GM18867 (cell line): ENCODE results near the gene ZCCHC9.
"Not testable (repeated sequence)": the region's sequence is repeated elsewhere in the genome, so short reads cannot be mapped to it uniquely, and the experiment has no call there.

Experiments
- ATAC-seq: cut with Tn5 transposase; IDR thresholded peaks from one replicate; pipeline ENCODE4 v1.9.1; 2021; ENCODE audit warnings: mild to moderate bottlenecking, moderate library complexity; ENCODE audit not compliant: unreplicated experiment

The ZCCHC9 gene

DNA sequence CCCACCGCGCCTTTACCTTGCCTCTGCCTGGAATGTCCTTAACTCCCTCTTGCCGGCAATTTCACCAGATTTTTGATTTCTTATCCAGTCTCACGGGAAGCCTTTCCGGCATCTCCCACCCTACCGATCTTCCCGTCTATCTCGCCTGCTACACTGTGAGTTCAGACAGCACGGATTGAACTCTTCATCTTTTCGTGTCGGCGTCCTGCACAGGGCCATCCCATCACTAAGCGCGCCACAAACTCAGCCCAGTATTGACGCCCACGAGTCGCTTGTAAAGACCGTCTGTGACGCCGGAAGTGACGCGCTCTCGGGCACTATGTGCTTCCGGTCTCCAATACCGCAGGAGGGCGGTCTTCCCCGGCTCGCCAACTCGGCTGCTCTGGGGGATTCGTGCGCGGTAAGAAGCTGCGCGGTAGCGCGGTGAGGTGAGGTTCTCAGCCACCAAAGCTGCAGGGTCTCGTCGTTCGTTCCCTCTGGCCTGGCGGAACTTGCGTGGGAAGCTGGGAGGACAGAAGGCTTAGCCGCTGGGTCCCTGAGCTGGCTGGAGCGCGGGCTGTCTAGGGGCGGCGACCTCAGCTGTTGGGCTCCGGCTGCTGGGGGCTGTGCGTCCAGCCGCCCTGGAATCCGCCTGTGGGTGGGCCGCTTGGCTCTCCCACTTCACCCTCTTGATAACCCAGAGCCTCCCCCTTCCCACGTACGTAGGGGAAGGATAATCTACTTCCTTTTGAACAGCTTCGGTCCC lies at the start of gene ZCCHC9:
TSS of gene ZCCHC9 (plus strand) at position 317 of the 745 bp plus-strand sequence. CDS start 3,171 bp downstream, outside the sequence.
- peak; percentile 98 for ATAC-seq

GRCh38 chr5:81251922-81252321 lies 49.5 kb upstream of the ZCCHC9 start:
- ATAC-seq = no peak

DNA sequence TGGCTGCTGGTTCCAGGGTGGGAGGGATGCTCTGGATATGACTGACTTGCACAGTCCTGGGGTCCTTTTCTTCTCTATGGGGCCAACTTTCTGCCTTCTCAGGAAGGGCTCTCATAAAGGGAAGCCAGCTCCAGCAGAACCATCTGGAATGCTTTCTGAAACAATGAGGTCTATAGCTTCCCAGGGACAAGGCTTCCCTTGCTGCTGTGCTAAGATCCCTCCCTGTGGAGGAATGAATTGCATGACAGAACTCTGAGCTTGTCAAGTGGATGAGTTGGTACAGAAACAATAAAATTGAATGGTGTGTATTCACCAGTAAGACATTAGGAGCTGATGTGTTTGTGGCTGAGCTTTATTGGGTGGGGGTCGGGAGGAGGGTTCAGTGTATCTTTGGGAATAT lies 48.5 kb upstream of the ZCCHC9 start:
- no peak for ATAC-seq

- no peak for ATAC-seq
Measured at GRCh38 chr5:81253875-81254274, 47.5 kb upstream of the ZCCHC9 start.

DNA sequence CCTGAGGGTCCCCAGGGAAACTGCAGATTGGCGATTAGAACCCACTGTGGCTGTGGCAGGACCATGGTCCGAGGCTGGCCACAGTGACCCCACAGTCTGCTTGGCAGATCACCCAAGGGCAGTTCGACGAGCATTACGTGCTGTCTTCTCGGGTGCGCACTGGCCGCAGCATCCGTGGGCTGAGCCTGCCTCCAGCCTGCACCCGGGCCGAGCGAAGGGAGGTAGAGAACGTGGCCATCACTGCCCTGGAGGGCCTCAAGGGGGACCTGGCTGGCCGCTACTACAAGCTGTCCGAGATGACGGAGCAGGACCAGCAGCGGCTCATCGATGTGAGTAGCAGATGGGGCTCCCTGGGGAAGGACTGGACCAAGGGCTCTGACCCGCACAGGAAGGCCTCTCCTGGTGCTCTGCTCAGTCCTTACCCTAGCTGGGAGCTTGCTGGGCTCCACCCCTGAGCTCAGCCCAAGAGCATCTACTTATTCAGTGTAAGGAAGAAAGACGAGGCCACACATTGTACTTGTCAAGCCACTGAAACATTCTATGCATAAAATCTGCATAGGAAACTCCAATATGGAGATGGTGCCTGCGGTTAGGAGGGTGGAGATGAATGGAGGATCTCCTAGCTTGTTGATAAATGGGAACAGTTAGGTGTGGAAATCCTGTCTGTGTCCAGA lies 46.4 kb upstream of the ZCCHC9 start:
- ATAC-seq = no peak

DNA sequence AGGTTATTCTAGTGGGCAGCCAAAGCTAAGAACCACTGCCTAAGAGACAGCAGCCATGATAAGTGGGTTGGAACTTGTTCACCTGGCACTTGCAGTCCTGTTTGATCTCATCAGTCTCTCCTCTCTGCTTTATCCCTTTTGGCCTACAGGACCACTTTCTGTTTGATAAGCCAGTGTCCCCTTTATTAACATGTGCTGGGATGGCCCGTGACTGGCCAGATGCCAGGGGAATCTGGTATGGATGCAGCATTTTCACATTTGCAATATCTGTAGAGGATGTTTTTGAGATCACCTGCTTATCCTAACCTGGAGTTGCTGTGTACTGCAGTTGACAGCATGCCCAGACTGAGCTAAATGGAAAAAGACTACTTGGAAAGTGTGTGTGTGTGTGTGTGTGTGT lies 44.6 kb upstream of the ZCCHC9 start:
- no peak for ATAC-seq

DNA sequence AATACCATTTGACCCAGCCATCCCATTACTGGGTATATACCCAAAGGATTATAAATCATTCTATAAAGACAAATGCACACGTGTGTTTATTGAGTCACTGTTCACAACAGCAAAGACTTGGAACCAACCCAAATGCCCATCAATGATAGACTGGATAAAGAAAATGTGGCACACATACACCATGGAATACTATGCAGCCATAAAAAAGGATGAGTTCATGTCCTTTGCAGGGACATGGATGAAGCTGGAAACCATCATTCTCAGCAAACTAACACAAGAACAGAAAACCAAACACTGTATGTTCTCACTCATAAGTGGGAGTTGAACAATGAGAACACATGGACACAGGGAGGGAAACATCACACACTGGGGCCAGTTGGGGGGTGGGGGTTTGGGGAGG lies 38.6 kb upstream of the ZCCHC9 start:
- not testable (repeated sequence) for ATAC-seq

- no peak for ATAC-seq
Measured at GRCh38 chr5:81265101-81265500, 36.3 kb upstream of the ZCCHC9 start.

- ATAC-seq = no peak
Measured at GRCh38 chr5:81268521-81269196, 32.7 kb upstream of the ZCCHC9 start.

- no peak for ATAC-seq
Measured at GRCh38 chr5:81269751-81270393, 31.5 kb upstream of the ZCCHC9 start.

- not testable (repeated sequence) for ATAC-seq
Measured at GRCh38 chr5:81270394-81271027, 30.9 kb upstream of the ZCCHC9 start.

DNA sequence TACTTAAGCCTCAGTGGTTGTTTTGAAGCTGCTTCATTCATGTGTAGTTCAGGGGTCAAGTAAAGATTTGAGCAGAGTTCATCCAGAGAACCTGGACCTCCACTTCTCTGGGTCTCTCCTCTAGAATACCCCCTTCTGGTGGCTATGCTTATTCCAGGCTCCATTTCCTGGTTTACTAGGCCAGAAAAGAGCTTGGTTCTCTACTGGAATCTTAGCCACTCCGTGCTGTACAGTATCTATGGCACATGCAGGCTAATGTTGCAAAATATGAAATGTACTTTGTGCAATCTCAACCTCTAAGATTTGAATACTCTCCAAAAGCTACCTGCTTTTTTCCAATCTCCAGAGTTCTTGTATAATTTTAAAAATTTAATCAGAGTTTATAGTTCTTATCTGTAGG lies 17.4 kb upstream of the ZCCHC9 start:
- ATAC-seq = no peak

- ATAC-seq = peak; percentile 35
Measured at GRCh38 chr5:81286059-81286617, 15.2 kb upstream of the ZCCHC9 start.

- peak; percentile 69 for ATAC-seq
Measured at GRCh38 chr5:81288021-81288433, 13.4 kb upstream of the ZCCHC9 start.

DNA sequence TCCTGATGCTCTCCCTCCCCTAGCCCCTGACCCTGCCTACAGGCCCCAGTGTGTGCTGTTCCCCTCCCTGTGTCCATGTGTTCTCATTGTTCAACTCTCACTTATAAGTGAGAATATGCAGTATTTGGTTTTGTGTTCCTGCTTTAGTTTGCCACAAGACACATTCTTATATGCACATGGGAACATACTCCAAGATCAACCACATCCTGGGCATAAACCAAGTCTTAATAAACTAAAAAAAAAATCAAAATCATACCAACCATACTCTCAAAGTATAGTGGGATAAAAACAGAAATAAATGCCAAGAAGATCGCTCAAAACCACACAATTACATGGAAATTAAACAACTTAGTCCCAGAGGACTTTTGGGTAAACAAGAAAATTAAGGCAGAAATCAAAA lies 11.2 kb upstream of the ZCCHC9 start:
- no peak for ATAC-seq

- no peak for ATAC-seq
Measured at GRCh38 chr5:81292130-81292529, 9.3 kb upstream of the ZCCHC9 start.

DNA sequence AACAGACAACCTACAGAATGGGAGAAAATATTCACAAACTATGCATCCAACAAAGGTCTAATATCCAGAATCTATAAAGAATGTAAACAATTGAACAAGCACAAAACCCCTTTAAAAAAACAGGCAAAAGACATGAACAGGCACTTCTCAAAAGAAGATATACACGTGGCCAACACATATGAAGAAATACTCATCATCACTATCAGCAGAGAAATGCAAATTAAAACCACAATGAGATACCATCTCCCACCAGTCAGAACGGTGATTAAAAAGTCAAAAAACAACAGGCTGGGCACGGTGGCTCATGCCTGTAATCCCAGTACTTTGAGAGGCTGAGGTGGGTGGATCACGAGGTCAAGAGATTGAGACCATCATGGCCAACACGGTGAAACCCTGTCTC lies 7.4 kb upstream of the ZCCHC9 start:
- not testable (repeated sequence) for ATAC-seq

- ATAC-seq = no peak
Measured at GRCh38 chr5:81297531-81297930, 3.9 kb upstream of the ZCCHC9 start.

- ATAC-seq = no peak
Measured at GRCh38 chr5:81300921-81301270, 491 bp upstream of the ZCCHC9 start.

- no peak for ATAC-seq
Measured at GRCh38 chr5:81302596-81302995, 1.2 kb downstream of the ZCCHC9 start.

DNA sequence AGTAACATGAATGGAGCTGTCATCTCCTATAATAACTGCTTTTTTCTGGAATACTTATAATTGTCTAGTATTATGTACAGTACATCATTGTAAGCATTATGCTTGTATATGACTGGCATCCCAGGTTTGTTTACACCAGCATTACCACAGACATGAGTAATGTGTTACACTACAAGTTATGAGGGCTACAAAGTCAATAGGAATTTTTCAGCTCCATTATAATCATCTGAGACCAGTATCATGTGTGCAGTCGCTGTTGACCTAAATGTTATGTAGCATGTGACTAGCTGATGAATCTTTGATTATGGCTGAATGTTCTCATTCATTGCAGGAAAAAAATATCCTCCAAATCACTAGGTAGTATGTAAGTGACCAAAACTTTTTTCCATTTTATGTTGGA lies 2.2 kb downstream of the ZCCHC9 start:
- no peak for ATAC-seq
